PC-9 (cell line): Measurements from ENCODE around the gene ASB11.

Source experiments
- EZH2 ChIP-seq: fragments of 200-600 bp; sonication (generic); IDR thresholded peaks from 2 replicates; pipeline ENCODE4 v1.8.0; 2017; ENCODE audit warnings: antibody characterized with exemption, low read depth
- TF ChIP-seq, protein P1 (sequence below): fragments of 200-600 bp; sonication (generic); conservative IDR thresholded peaks from 2 replicates; pipeline ENCODE4 v1.6.1; 2017; ENCODE audit warnings: mixed run types, antibody characterized with exemption, mild to moderate bottlenecking, moderate library complexity

DNA sequence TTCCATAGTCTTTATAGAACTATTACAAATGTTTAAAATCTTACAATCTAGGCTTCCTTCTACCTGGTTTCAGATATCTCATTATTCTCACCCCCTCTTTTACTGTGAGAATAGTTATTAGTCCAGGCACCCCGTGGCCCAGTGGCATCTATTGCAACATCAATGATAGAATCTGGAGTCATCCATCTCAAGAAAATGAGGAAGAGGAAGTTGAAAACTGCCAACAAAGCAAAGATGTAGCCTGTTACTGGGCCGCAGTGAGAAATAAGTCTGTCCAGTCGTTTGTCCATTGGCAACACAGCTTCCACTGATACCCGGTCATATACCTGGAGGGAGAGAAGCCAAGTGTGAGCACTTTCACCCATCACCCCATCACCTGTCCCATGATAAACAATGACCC is 6.0 kb upstream of the ASB11 start:
- TF ChIP-seq, protein P1, sequence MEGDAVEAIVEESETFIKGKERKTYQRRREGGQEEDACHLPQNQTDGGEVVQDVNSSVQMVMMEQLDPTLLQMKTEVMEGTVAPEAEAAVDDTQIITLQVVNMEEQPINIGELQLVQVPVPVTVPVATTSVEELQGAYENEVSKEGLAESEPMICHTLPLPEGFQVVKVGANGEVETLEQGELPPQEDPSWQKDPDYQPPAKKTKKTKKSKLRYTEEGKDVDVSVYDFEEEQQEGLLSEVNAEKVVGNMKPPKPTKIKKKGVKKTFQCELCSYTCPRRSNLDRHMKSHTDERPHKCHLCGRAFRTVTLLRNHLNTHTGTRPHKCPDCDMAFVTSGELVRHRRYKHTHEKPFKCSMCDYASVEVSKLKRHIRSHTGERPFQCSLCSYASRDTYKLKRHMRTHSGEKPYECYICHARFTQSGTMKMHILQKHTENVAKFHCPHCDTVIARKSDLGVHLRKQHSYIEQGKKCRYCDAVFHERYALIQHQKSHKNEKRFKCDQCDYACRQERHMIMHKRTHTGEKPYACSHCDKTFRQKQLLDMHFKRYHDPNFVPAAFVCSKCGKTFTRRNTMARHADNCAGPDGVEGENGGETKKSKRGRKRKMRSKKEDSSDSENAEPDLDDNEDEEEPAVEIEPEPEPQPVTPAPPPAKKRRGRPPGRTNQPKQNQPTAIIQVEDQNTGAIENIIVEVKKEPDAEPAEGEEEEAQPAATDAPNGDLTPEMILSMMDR: no peak
- TF ChIP-seq EZH2: no peak
